Measurements from ENCODE around the gene NAA15. TPM values are rescaled to one million over a fixed set of nuclear protein-coding genes. Genes with fewer than 3 reads are reported as not detected.

NAA15 gene
- total RNA-seq, 4 donors from 2014 or later = 17.5 to 28.5 (median 20.5) TPM

DNA sequence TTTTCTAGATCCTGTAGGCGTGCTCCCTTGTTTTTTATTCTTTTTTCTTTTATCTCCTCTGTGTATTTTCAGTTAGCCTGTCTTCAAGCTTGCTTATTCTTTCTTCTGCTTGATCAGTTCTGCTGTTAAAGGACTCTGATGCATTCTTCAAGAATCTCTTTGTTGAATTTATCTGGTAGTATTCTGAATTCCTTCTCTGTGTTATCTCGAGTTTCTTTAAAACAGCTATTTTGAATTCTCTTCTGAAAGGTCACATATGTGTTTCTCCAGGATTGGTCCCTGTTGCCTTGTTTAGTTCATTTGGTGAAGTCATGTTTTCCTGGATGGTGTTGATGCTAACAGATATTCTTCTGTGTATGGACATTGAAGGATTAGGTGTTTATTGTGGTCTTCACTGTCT lies 167.9 kb downstream of the NAA15 start:
- no peak overlapping the region for H3K4me3 ChIP-seq (ENCODE audit: low read depth, poor library complexity, severe bottlenecking)
- intact Hi-C loops (cut with DNase I; ENCODE audit: low total_unique reads) = no loop called here
- WGBS, 2 donors = 92 to 97% methylated on average over 2 of the region's 2 CpGs
- no peak for DNase-seq (ENCODE audit: low spot score in 2 of 2)
- no peak for TF ChIP-seq POLR2A (IDR thresholded peaks at IDR 0.05)
- TF ChIP-seq, protein P1, sequence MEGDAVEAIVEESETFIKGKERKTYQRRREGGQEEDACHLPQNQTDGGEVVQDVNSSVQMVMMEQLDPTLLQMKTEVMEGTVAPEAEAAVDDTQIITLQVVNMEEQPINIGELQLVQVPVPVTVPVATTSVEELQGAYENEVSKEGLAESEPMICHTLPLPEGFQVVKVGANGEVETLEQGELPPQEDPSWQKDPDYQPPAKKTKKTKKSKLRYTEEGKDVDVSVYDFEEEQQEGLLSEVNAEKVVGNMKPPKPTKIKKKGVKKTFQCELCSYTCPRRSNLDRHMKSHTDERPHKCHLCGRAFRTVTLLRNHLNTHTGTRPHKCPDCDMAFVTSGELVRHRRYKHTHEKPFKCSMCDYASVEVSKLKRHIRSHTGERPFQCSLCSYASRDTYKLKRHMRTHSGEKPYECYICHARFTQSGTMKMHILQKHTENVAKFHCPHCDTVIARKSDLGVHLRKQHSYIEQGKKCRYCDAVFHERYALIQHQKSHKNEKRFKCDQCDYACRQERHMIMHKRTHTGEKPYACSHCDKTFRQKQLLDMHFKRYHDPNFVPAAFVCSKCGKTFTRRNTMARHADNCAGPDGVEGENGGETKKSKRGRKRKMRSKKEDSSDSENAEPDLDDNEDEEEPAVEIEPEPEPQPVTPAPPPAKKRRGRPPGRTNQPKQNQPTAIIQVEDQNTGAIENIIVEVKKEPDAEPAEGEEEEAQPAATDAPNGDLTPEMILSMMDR (IDR thresholded peaks at IDR 0.05) = no peak

Other genes starting within 250 kb of the NAA15 start
- gene ELF2, start 124.3 kb upstream of the NAA15 start, total RNA-seq = 10 to 100 TPM; 37.1 to 54.9 (median 44.7) TPM
- 1 to 10 TPM in 1 of 4 donors, under 1 TPM in 1, not detected in 2; 0.84 to 1.2 TPM for gene MGARP, start 21.3 kb upstream of the NAA15 start, total RNA-seq
- 10 to 100 TPM; 37.2 to 53.6 (median 46.8) TPM for gene NDUFC1, start 972 bp downstream of the NAA15 start, total RNA-seq
- 10 to 100 TPM in 3 of 4 donors, 1 to 10 TPM in 1; 8.1 to 12.3 (median 10.8) TPM for gene RAB33B, start 152.6 kb downstream of the NAA15 start, total RNA-seq

All from lower leg skin (tissue), 4 donors.